Stomach smooth muscle (tissue), 2 donors: ENCODE results near the gene AGPAT4.

Experiments used
- H3K27ac ChIP-seq: one replicate; pipeline ENCODE4 v1.7.0; 2013; ENCODE audit warnings: mild to moderate bottlenecking, low read length, inconsistent platforms
- H3K27me3 ChIP-seq, 2 donors: one replicate each; pipeline ENCODE4 v1.7.0; 2013; ENCODE audit warnings: low read length in 2 of 2; ENCODE audit not compliant: insufficient read depth in 2 of 2, control insufficient read depth in 1 of 2
- H3K36me3 ChIP-seq, 2 donors: one replicate each; pipeline ENCODE4 v1.7.0; 2013; ENCODE audit warnings: low read length in 2 of 2; ENCODE audit not compliant: control insufficient read depth in 2 of 2, insufficient read depth in 2 of 2
- H3K4me1 ChIP-seq: one replicate; pipeline ENCODE4 v1.7.0; 2013; ENCODE audit warnings: low read length; ENCODE audit not compliant: control insufficient read depth, insufficient read depth
- H3K4me3 ChIP-seq, 2 donors: one replicate each; pipeline ENCODE4 v1.7.0; 2013; ENCODE audit warnings: low read length in 2 of 2
- H3K9ac ChIP-seq, 2 donors: one replicate each; pipeline ENCODE4 v1.7.0; 2013; ENCODE audit warnings: low read length in 2 of 2, mild to moderate bottlenecking in 1 of 2
- H3K9me3 ChIP-seq, 2 donors: one replicate each; pipeline ENCODE4 v1.7.0; 2013; ENCODE audit warnings: low read length in 2 of 2; ENCODE audit not compliant: control insufficient read depth in 2 of 2
- donor health status: healthy.
- donor health status: Pancreatic carcinoma.

The AGPAT4 gene

DNA sequence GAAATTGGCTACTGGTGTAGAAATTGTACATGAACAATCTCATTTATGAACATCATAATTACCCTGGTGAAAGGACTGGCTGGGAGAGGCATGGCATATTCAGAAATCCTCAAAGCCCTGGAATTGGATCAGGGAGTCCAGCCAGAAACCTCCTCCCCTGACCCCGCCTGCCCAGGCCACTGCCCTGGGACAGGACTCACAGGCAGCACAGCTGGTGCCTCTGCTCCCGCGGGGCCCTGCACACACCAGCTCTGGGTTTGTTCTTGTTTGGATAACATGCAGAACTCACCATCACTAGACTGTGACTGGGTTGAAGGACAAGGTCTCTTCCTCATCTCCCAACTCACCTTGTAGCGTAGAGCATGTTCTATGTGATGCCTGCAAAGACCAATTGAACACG is 56.2 kb downstream of the AGPAT4 start:
- Histone ChIP-seq H3K36me3 (peaks cover 0 to 7% of the 10 kb centered on the region in 2 donors), H3K4me3 (no peak overlapping the region), H3K9ac (no peak overlapping the region), H3K27me3 (no peaks in the 10 kb centered on the region), H3K9me3 (no peaks in the 10 kb centered on the region), H3K4me1 (no peaks in the 10 kb centered on the region), H3K27ac (no peak overlapping the region)

DNA sequence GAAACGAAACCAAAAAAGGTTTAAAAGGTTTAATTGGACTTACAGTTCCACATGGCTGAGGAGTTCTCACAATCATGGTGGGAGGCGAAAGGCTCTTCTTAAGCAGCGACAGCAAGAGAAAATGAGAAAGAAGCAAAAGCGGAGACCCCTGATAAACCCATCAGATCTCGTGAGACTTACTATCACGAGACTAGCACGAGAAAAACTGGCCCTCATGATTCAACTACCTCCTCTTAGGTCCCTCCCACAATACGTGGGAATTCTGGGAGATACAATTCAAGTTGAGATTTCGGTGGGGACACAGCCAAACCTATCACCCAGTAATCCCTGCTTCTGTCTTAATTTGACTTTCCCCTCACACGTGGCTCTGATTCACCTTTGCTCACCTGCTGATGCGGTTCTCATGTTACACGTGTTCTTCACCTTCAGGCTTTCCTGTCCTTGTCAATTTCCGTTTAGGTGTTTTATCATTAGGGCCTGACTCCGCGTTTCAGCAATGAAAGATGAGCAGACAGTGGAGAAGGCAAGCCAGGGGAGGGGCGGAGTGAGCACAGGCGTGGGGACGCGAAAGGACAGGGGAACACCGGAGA is 57.1 kb downstream of the AGPAT4 start:
- Histone ChIP-seq H3K9me3 (no peaks in the 10 kb centered on the region), H3K27ac (no peak overlapping the region), H3K4me3 (no peak overlapping the region), H3K9ac (no peak overlapping the region), H3K4me1 (no peaks in the 10 kb centered on the region), H3K27me3 (no peaks in the 10 kb centered on the region), H3K36me3 (peaks cover 0 to 7% of the 10 kb centered on the region in 2 donors)

DNA sequence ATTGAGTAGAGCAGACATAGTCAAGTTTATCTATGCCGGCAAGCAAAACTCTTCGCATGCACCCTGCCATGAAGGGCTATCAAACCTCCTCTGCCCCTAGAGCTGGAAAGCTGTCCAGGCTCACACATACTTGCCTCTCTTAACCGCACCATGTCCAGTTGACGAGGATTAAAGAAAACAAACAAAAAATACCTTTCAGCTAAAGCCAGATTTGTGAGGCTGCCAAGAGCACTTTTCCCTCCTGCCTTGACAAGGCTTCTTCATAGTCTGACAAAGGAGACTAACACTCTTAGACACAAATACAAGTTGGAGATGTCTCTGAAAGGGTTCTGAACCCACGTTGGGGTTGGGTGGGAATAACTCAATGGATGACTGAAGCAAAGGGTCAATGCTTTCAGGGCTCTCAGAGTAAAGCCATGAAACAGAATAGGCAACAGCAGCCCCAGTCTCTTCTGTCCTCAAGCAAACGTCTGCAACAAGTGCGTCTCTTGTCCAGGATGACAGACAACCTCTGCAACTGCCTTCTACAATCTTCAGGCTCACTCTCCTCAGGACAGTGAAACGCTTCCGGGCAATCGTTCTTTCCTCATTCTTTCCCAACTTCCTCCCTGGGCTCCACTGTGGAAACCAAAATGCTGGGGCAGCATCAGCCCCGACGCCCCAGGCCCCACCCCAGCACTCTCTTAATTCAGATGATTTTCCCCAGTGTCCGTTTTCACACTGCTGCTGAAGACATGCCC is 57.8 kb downstream of the AGPAT4 start:
- no peak overlapping the region for H3K9ac ChIP-seq
- no peaks in the 10 kb centered on the region for H3K27me3 ChIP-seq
- H3K9me3 ChIP-seq, result no peaks in the 10 kb centered on the region
- no peak overlapping the region for H3K4me3 ChIP-seq
- H3K27ac ChIP-seq, result no peak overlapping the region
- peaks cover 0 to 7% of the 10 kb centered on the region in 2 donors for H3K36me3 ChIP-seq
- H3K4me1 ChIP-seq, result no peaks in the 10 kb centered on the region

DNA sequence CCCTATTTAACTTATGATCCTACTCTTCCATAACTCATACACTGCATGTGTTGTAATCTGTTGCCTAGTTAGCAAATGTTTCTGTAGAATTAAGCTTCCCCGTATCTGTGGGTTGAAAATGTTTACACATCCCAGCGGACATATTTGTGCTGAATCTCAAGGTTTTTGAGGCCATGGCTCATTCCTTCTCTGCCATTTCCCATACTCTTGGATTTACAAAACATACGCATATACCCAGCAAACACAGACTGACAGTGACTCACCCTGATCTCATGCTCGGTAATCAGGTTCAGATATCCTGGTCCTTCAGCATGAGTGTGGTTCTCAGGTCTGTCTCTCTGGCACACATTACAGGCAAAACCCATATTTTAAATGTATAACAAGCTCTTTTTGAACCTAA is 58.7 kb downstream of the AGPAT4 start:
- Histone ChIP-seq H3K36me3 (peaks cover 0 to 7% of the 10 kb centered on the region in 2 donors), H3K27me3 (no peaks in the 10 kb centered on the region), H3K27ac (no peak overlapping the region), H3K9me3 (no peaks in the 10 kb centered on the region), H3K4me1 (no peaks in the 10 kb centered on the region), H3K9ac (no peak overlapping the region), H3K4me3 (no peak overlapping the region)

GRCh38 chr6:161214722-161215121 is 59.1 kb downstream of the AGPAT4 start:
- Histone ChIP-seq H3K9ac (no peak overlapping the region), H3K27me3 (no peaks in the 10 kb centered on the region), H3K4me3 (no peak overlapping the region), H3K9me3 (no peaks in the 10 kb centered on the region), H3K4me1 (no peaks in the 10 kb centered on the region), H3K27ac (no peak overlapping the region), H3K36me3 (peaks cover 0 to 7% of the 10 kb centered on the region in 2 donors)

GRCh38 chr6:161212902-161213301 is 61.0 kb downstream of the AGPAT4 start:
- no peak overlapping the region for H3K4me3 ChIP-seq
- H3K27me3 ChIP-seq, result no peaks in the 10 kb centered on the region
- no peaks in the 10 kb centered on the region for H3K9me3 ChIP-seq
- H3K4me1 ChIP-seq, result no peaks in the 10 kb centered on the region
- H3K9ac ChIP-seq, result no peak overlapping the region
- H3K27ac ChIP-seq, result no peak overlapping the region
- peaks cover 0 to 7% of the 10 kb centered on the region in 2 donors for H3K36me3 ChIP-seq

DNA sequence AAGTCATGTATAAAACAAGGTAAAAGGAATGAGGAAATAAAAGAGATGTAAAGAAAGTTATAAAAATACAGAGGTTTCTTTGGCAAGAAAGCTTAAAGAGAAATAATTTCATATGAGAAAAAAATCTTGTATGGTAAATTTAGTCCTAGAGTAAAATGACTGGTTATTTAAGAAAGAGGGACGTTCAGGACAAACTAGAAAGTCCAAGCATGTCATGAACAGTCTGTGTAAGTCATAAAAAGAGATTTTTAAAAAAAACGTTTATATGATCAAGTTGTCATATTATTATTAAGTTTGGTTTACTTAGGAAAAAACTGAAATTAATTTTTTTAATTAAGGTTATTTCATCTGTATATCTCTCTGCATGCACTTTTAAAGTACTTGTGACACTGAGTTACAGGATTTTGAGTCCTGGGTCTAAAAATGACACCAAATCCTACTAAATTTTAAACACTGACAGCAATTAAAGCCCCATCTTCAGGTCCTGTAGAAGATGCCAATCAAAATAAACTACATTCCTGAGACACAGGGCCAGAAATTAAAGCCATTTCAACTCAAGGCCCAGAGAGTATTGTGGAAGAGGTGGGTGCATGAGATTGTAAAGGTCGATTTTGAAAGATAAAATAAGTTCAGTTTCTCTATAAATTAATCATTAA is 62.4 kb downstream of the AGPAT4 start:
- H3K9ac ChIP-seq, result no peak overlapping the region
- H3K27ac ChIP-seq, result no peak overlapping the region
- no peaks in the 10 kb centered on the region for H3K9me3 ChIP-seq
- no peak overlapping the region for H3K4me3 ChIP-seq
- H3K27me3 ChIP-seq, result no peaks in the 10 kb centered on the region
- H3K4me1 ChIP-seq, result no peaks in the 10 kb centered on the region
- no peaks in the 10 kb centered on the region for H3K36me3 ChIP-seq

DNA sequence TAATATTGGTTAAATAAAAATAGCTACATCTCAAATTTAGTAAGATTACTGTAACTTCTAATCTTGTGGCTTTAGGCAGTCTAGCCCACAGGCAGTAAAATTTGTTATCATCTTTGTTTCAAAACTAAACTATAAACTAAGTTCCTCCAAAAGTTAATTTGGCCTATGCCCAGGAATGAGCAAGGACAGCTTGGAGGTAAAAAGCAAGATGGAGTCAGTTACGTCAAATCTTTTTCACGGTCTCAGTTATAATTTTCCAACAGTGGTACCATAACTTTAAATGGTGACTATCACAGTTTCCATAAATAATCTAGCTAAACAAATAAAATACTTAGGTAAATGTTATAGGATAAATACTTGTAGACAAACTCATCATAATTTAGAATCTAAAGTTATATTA is 63.0 kb downstream of the AGPAT4 start:
- Histone ChIP-seq H3K27me3 (no peaks in the 10 kb centered on the region), H3K36me3 (no peaks in the 10 kb centered on the region)

GRCh38 chr6:161207200-161207599 is 66.7 kb downstream of the AGPAT4 start:
- Histone ChIP-seq H3K27me3 (no peaks in the 10 kb centered on the region), H3K36me3 (no peaks in the 10 kb centered on the region), H3K9ac (no peak overlapping the region), H3K9me3 (no peaks in the 10 kb centered on the region), H3K27ac (no peak overlapping the region), H3K4me3 (no peak overlapping the region), H3K4me1 (peaks cover 4% of the 10 kb centered on the region)

More for the DNA sequence above, 63.0 kb downstream of the AGPAT4 start:
- no peaks in the 10 kb centered on the region for H3K9me3 ChIP-seq
- no peak overlapping the region for H3K9ac ChIP-seq
- H3K4me3 ChIP-seq, result no peak overlapping the region
- H3K4me1 ChIP-seq, result no peaks in the 10 kb centered on the region
- no peak overlapping the region for H3K27ac ChIP-seq

GRCh38 chr6:161204866-161205557 is 68.8 kb downstream of the AGPAT4 start:
- H3K4me3 ChIP-seq, result peak overlapping the region in 1 of 2 donors; percentile 29
- no peaks in the 10 kb centered on the region for H3K27me3 ChIP-seq
- peaks cover 4% of the 10 kb centered on the region for H3K4me1 ChIP-seq
- H3K9ac ChIP-seq, result no peak overlapping the region
- no peak overlapping the region for H3K27ac ChIP-seq
- H3K9me3 ChIP-seq, result no peaks in the 10 kb centered on the region
- H3K36me3 ChIP-seq, result no peaks in the 10 kb centered on the region
